Endothelial cell of umbilical vein (primary cell): ENCODE results near the gene DNAI2. TPM values are rescaled to one million over a fixed set of nuclear protein-coding genes. Genes with fewer than 3 reads are reported as not detected.

Experiments used
- BruUV-seq: library from RNA; stranded (reverse); fragments of 400-500 nt; replicated peaks from 2 replicates; lab custom pipeline; 2021; lab: Mats Ljungman, UMichigan
- CTCF ChIA-PET: fragments of 300-600, 350-600 bp; sonication (Branson Sonifier 250); formaldehyde crosslinking; loops from one replicate; lab custom pipeline; 2021; ENCODE audit warnings: antibody characterized with exemption, inconsistent platforms; lab: Charles Lee
- POLR2A ChIA-PET: fragments of 300-600, 350-600 bp; sonication (Branson Sonifier 250); formaldehyde crosslinking; loops from one replicate; lab custom pipeline; 2021; ENCODE audit warnings: antibody characterized with exemption, inconsistent platforms; lab: Charles Lee
- DNase-seq: peaks from one replicate; pipeline ENCODE4 v3.0.0-alpha.2; 2011; ENCODE audit warnings: low read depth, low spot score
- FAIRE-seq: peaks from 2 replicates; lab custom pipeline; 2011; peaks lifted over from hg19 to GRCh38; lab: Jason Lieb, UNC
- H2AFZ ChIP-seq: 2 replicates; pipeline ENCODE4 v1.6.0; 2012; ENCODE audit warnings: low read depth, low read length, control low read depth, inconsistent platforms
- H3K27ac ChIP-seq: 2 replicates; pipeline ENCODE4 v1.5.1; 2011; ENCODE audit warnings: low read depth, mild to moderate bottlenecking, control low read depth, low read length, moderate library complexity; ENCODE audit not compliant: insufficient read depth
- H3K27me3 ChIP-seq, 2 experiments: 2 replicates each; pipeline versions ENCODE4 v1.6.0 to v1.6.1; 2011; ENCODE audit warnings: low read length in 2 of 2, mixed read lengths in 1 of 2; ENCODE audit not compliant: control insufficient read depth in 2 of 2, insufficient read depth in 2 of 2
- H3K36me3 ChIP-seq, 2 experiments: 2 replicates in 1 of 2; 3 replicates in 1 of 2; pipeline ENCODE4 v1.5.1; 2011; ENCODE audit warnings: low read length in 2 of 2, mild to moderate bottlenecking in 1 of 2, moderate library complexity in 1 of 2; ENCODE audit not compliant: control insufficient read depth in 2 of 2, insufficient read depth in 2 of 2; ENCODE audit errors: extremely low read depth in 1 of 2
- H3K4me1 ChIP-seq: 3 replicates; pipeline ENCODE4 v1.5.1; 2011; ENCODE audit warnings: mild to moderate bottlenecking, low read length; ENCODE audit not compliant: control insufficient read depth, insufficient read depth; ENCODE audit errors: extremely low read depth
- H3K4me2 ChIP-seq: 2 replicates; pipeline ENCODE4 v1.6.1; 2011; ENCODE audit warnings: low read length, control low read depth, mixed read lengths; ENCODE audit not compliant: insufficient read depth
- H3K4me3 ChIP-seq, 3 experiments: fragments of 200-600 bp in 1 of 3; sonication (generic), shearing (Covaris generic) in 1 of 3; replicated peaks in 1 of 3; 2 replicates each; pipeline ENCODE4 v1.5.1; 2011 to 2016; ENCODE audit warnings: control low read depth in 3 of 3, low read length in 3 of 3, mild to moderate bottlenecking in 2 of 3, inconsistent platforms in 1 of 3, low read depth in 1 of 3, moderate library complexity in 1 of 3; ENCODE audit not compliant: insufficient read depth in 1 of 3
- H3K79me2 ChIP-seq: 2 replicates; pipeline ENCODE4 v1.6.0; 2012; ENCODE audit warnings: low read length, inconsistent platforms; ENCODE audit not compliant: control insufficient read depth, insufficient read depth
- H3K9ac ChIP-seq: replicated peaks from 2 replicates; pipeline ENCODE3; 2011; ENCODE audit warnings: low read length, control low read depth; ENCODE audit not compliant: insufficient read depth; ENCODE audit errors: extremely low read depth
- H3K9me1 ChIP-seq: replicated peaks from 3 replicates; pipeline ENCODE4 v1.6.0; 2011; ENCODE audit warnings: mild to moderate bottlenecking, low read length; ENCODE audit not compliant: control insufficient read depth, insufficient read depth; ENCODE audit errors: extremely low read depth
- H3K9me3 ChIP-seq: replicated peaks from 2 replicates; pipeline ENCODE4 v1.5.1; 2012; ENCODE audit warnings: low read length, inconsistent platforms; ENCODE audit not compliant: control insufficient read depth, insufficient read depth
- H4K20me1 ChIP-seq: replicated peaks from 2 replicates; pipeline ENCODE3; 2011; ENCODE audit warnings: mild to moderate bottlenecking, low read length; ENCODE audit not compliant: control insufficient read depth, insufficient read depth; ENCODE audit errors: extremely low read depth
- EZH2 ChIP-seq: IDR thresholded peaks from 2 replicates; pipeline ENCODE4 v1.6.1; 2012; ENCODE audit warnings: borderline replicate concordance, low read depth, mild to moderate bottlenecking, moderate library complexity, low read length, inconsistent platforms; ENCODE audit not compliant: severe bottlenecking
- FOS ChIP-seq: IDR thresholded peaks from 2 replicates; pipeline ENCODE4 v1.6.1; 2011; ENCODE audit warnings: mild to moderate bottlenecking, low read length, moderate library complexity, borderline replicate concordance; ENCODE audit not compliant: insufficient read depth
- GATA2 ChIP-seq: IDR thresholded peaks from 2 replicates; pipeline ENCODE4 v1.7.0; 2011; ENCODE audit warnings: low read depth, mild to moderate bottlenecking, moderate library complexity, mixed read lengths, low read length; ENCODE audit not compliant: insufficient read length, insufficient read depth
- JUN ChIP-seq: IDR thresholded peaks from 2 replicates; pipeline ENCODE4 v1.6.1; 2011; ENCODE audit warnings: borderline replicate concordance, low read depth; ENCODE audit not compliant: insufficient read length, insufficient read depth
- MYC ChIP-seq: IDR thresholded peaks from one replicate; pipeline ENCODE4 v1.6.1; 2011; ENCODE audit warnings: mild to moderate bottlenecking, low read depth, low read length
- POLR2A ChIP-seq: IDR thresholded peaks from 2 replicates; pipeline ENCODE4 v1.6.1; 2012; ENCODE audit warnings: low read depth, mild to moderate bottlenecking, control low read depth, low read length
- POLR2AphosphoS5 ChIP-seq: IDR thresholded peaks from 2 replicates; pipeline ENCODE4 v1.6.1; 2012; ENCODE audit warnings: low read depth, mild to moderate bottlenecking, control low read depth, low read length, moderate library complexity; ENCODE audit not compliant: insufficient read depth
- dilution Hi-C: fragments of 300-500 bp; cut with MboI; formaldehyde crosslinking; loops from one replicate; pipeline ENCODE4 v1.15.0; 2019; ENCODE audit warnings: low sequenced_read_pairs; ENCODE audit not compliant: extremely low pct_ligation_motif_present
- intact Hi-C: fragments of 100-400 bp; cut with micrococcal nuclease; formaldehyde crosslinking; loops from one replicate; pipeline ENCODE4 v1.10.0; 2022
- polyA plus RNA-seq, 4 experiments: library from polyadenylated mRNA; depleted of rRNA in 3 of 4; stranded (reverse) in 3 of 4; unstranded in 1 of 4; fragments of >200 nt; gene quantifications; 2 replicates each; pipeline versions ENCODE4 v1.2.1 to v1.2.3, GENCODE V29; 2011 to 2012; ENCODE audit warnings: missing spikeins in 1 of 4
- total RNA-seq: library from RNA; stranded (reverse); gene quantifications from 2 replicates; pipeline ENCODE4 v1.2.3, GENCODE V29; 2021
- TF ChIP-seq, protein P1 (sequence below), 2 donors: IDR thresholded peaks; 1 replicate in 1 of 2; 2 replicates in 1 of 2; pipeline ENCODE4 v1.5.1; 2011; ENCODE audit warnings: low read length in 2 of 2, mild to moderate bottlenecking in 2 of 2, moderate library complexity in 2 of 2, control low read depth in 1 of 2, inconsistent platforms in 1 of 2, low read depth in 1 of 2; ENCODE audit not compliant: insufficient read depth in 1 of 2; ENCODE audit errors: extremely low read depth in 1 of 2
- TF ChIP-seq, protein P2 (sequence below): IDR thresholded peaks from 2 replicates; pipeline ENCODE4 v1.6.1; 2011; ENCODE audit not compliant: insufficient read depth, insufficient read length

DNAI2 gene
- total and polyA plus RNA-seq, 2 donors (not counting 3 experiments of a cell fraction or from before 2014, with no cell fraction given): not detected

DNA sequence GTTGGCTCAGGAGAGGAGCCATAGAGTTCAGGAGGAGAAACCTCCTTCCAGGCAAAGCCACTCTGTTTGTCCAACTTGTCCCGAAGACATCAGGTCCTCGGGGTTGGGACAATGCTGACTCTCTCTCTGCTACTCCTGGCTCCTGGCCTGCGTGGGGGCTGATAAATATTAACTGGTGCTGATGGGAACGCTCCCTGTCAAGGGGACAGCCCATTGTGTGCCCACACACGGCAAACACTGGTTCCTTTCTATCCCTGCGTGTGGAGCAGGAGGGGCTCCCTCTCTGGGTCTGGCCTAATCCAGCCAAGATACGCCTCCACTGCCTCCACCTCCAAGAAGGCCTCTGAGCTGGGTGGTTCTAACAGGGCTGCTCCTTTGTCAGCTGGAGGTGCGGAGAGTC is 56.4 kb downstream of the DNAI2 start:
- dilution Hi-C loops: no loop called here
- no peak for DNase-seq
- POLR2A ChIA-PET: no interaction called here
- no peak overlapping the region for H3K4me2 ChIP-seq
- H3K9ac ChIP-seq: no peak overlapping the region
- TF ChIP-seq, protein P1, sequence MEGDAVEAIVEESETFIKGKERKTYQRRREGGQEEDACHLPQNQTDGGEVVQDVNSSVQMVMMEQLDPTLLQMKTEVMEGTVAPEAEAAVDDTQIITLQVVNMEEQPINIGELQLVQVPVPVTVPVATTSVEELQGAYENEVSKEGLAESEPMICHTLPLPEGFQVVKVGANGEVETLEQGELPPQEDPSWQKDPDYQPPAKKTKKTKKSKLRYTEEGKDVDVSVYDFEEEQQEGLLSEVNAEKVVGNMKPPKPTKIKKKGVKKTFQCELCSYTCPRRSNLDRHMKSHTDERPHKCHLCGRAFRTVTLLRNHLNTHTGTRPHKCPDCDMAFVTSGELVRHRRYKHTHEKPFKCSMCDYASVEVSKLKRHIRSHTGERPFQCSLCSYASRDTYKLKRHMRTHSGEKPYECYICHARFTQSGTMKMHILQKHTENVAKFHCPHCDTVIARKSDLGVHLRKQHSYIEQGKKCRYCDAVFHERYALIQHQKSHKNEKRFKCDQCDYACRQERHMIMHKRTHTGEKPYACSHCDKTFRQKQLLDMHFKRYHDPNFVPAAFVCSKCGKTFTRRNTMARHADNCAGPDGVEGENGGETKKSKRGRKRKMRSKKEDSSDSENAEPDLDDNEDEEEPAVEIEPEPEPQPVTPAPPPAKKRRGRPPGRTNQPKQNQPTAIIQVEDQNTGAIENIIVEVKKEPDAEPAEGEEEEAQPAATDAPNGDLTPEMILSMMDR (IDR thresholded peaks at IDR 0.05; ENCODE audit: extremely low read depth in 1 of 2, insufficient read depth in 1 of 2, low read depth in 1 of 2, low read length in 2 of 2): no peak
- TF ChIP-seq FOS (no peak), POLR2A (no peak), JUN (no peak), GATA2 (no peak), MYC (no peak), POLR2AphosphoS5 (no peak), EZH2 (no peak)
- TF ChIP-seq, protein P2, sequence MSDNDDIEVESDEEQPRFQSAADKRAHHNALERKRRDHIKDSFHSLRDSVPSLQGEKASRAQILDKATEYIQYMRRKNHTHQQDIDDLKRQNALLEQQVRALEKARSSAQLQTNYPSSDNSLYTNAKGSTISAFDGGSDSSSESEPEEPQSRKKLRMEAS: no peak
- H4K20me1 ChIP-seq: no peaks in the 10 kb centered on the region
- peaks cover 2% of the 10 kb centered on the region for H3K4me1 ChIP-seq
- CTCF ChIA-PET: interaction anchor here (0.8 kb wide), 1 partner anchor 38 kb away, joined by 5 read pairs; no protein-coding TSS in a partner anchor
- no TSS peak for BruUV-seq
- peaks cover 0 to 4% of the 10 kb centered on the region in 2 experiments for H3K27me3 ChIP-seq
- no peaks in the 10 kb centered on the region for H3K9me1 ChIP-seq
- intact Hi-C loops: no loop called here
- no peaks in the 10 kb centered on the region for H3K36me3 ChIP-seq
- no peak overlapping the region for H2AFZ ChIP-seq
- H3K27ac ChIP-seq: no peak overlapping the region
- no peak overlapping the region for H3K4me3 ChIP-seq
- no peaks in the 10 kb centered on the region for H3K79me2 ChIP-seq
- FAIRE-seq: no peak
- H3K9me3 ChIP-seq: no peaks in the 10 kb centered on the region
